GM18861 (cell line): ENCODE results near the gene TVP23C.
"Not testable (repeated sequence)": the region's sequence is repeated elsewhere in the genome, so short reads cannot be mapped to it uniquely, and the experiment has no call there.

ENCODE experiments used
- ATAC-seq: cut with Tn5 transposase; IDR thresholded peaks from one replicate; pipeline ENCODE4 v1.9.1; 2021; ENCODE audit not compliant: unreplicated experiment

The TVP23C gene

GRCh38 chr17:15526292-15527218, 36.7 kb downstream of the TVP23C start:
- ATAC-seq, result not testable (repeated sequence)

GRCh38 chr17:15524990-15525985, 38.0 kb downstream of the TVP23C start:
- ATAC-seq, result not testable (repeated sequence)

- ATAC-seq, result no peak
These were observed 47.1 kb downstream of the TVP23C start for GRCh38 chr17:15516150-15516549.

- no peak for ATAC-seq
These were observed 48.8 kb downstream of the TVP23C start for GRCh38 chr17:15514469-15514868.

- no peak for ATAC-seq
These were observed 49.3 kb downstream of the TVP23C start for GRCh38 chr17:15513856-15514459.

- ATAC-seq, result no peak
These were observed 50.1 kb downstream of the TVP23C start for GRCh38 chr17:15513058-15513791.

- no peak for ATAC-seq
These were observed 51.1 kb downstream of the TVP23C start for GRCh38 chr17:15512071-15512709.

GRCh38 chr17:15511142-15511541, 52.1 kb downstream of the TVP23C start:
- ATAC-seq, result no peak

- ATAC-seq, result no peak
These were observed 52.9 kb downstream of the TVP23C start for GRCh38 chr17:15510361-15510760.

GRCh38 chr17:15509095-15509494, 54.2 kb downstream of the TVP23C start:
- no peak for ATAC-seq

GRCh38 chr17:15508466-15508865, 54.8 kb downstream of the TVP23C start:
- no peak for ATAC-seq

- no peak for ATAC-seq
These were observed 55.4 kb downstream of the TVP23C start for GRCh38 chr17:15507896-15508295.

- no peak for ATAC-seq
These were observed 56.3 kb downstream of the TVP23C start for GRCh38 chr17:15507001-15507400.

GRCh38 chr17:15505708-15506107, 57.6 kb downstream of the TVP23C start:
- not testable (repeated sequence) for ATAC-seq

- no peak for ATAC-seq
These were observed 59.6 kb downstream of the TVP23C start for GRCh38 chr17:15503731-15504130.

- peak; percentile 68 for ATAC-seq
These were observed 60.7 kb downstream of the TVP23C start for GRCh38 chr17:15502369-15503112.

GRCh38 chr17:15501793-15502192, 61.5 kb downstream of the TVP23C start:
- ATAC-seq, result no peak

- ATAC-seq, result no peak
These were observed 62.0 kb downstream of the TVP23C start for GRCh38 chr17:15501282-15501681.

- no peak for ATAC-seq
These were observed 65.2 kb downstream of the TVP23C start for GRCh38 chr17:15498107-15498506.
